GM12892 (cell line): ENCODE measurements around the gene CYP4Z1.
"Not testable (repeated sequence)": the region's sequence is repeated elsewhere in the genome, so short reads cannot be mapped to it uniquely, and the experiment has no call there.

ENCODE experiments used
- POLR2A ChIP-seq: IDR thresholded peaks from 2 replicates; pipeline ENCODE4 v1.6.1; 2011; ENCODE audit warnings: low read depth, low read length, control low read depth
- POLR2AphosphoS5 ChIP-seq: IDR thresholded peaks from 2 replicates; pipeline ENCODE4 v1.6.1; 2011; ENCODE audit warnings: low read depth, low read length, control low read depth

- TF ChIP-seq POLR2A, POLR2AphosphoS5: not testable (repeated sequence)
Measured at GRCh38 chr1:47128854-47129253, 61.8 kb downstream of the CYP4Z1 start.
